TTC549 (cell line): ENCODE data around the gene ZNF516.

Experiments used
- FAIRE-seq: peaks from 2 replicates; lab custom pipeline; 2012; peaks lifted over from hg19 to GRCh38; lab: Jason Lieb, UNC

The ZNF516 gene

GRCh38 chr18:76378526-76379215 lies 116.4 kb downstream of the ZNF516 start:
- no peak for FAIRE-seq

GRCh38 chr18:76377359-76377756 lies 117.7 kb downstream of the ZNF516 start:
- no peak for FAIRE-seq

- no peak for FAIRE-seq
Measured at GRCh38 chr18:76376668-76377358, 118.2 kb downstream of the ZNF516 start.

GRCh38 chr18:76376225-76376624 lies 118.8 kb downstream of the ZNF516 start:
- FAIRE-seq = no peak

GRCh38 chr18:76374330-76375281 lies 120.4 kb downstream of the ZNF516 start:
- no peak for FAIRE-seq

- FAIRE-seq = no peak
Measured at GRCh38 chr18:76373297-76373696, 121.7 kb downstream of the ZNF516 start.

GRCh38 chr18:76371301-76372203 lies 123.5 kb downstream of the ZNF516 start:
- no peak for FAIRE-seq

- no peak for FAIRE-seq
Measured at GRCh38 chr18:76370686-76371085, 124.4 kb downstream of the ZNF516 start.

- no peak for FAIRE-seq
Measured at GRCh38 chr18:76370201-76370600, 124.8 kb downstream of the ZNF516 start.

GRCh38 chr18:76369791-76370190 lies 125.3 kb downstream of the ZNF516 start:
- FAIRE-seq = no peak

GRCh38 chr18:76368976-76369375 lies 126.1 kb downstream of the ZNF516 start:
- no peak for FAIRE-seq

- FAIRE-seq = no peak
Measured at GRCh38 chr18:76368271-76368670, 126.8 kb downstream of the ZNF516 start.

- FAIRE-seq = no peak
Measured at GRCh38 chr18:76367168-76368125, 127.6 kb downstream of the ZNF516 start.

- no peak for FAIRE-seq
Measured at GRCh38 chr18:76365561-76365960, 129.5 kb downstream of the ZNF516 start.

GRCh38 chr18:76364282-76365259 lies 130.5 kb downstream of the ZNF516 start:
- FAIRE-seq = no peak

- no peak for FAIRE-seq
Measured at GRCh38 chr18:76363436-76364120, 131.5 kb downstream of the ZNF516 start.

GRCh38 chr18:76362676-76363075 lies 132.4 kb downstream of the ZNF516 start:
- FAIRE-seq = no peak

- FAIRE-seq = no peak
Measured at GRCh38 chr18:76361219-76361618, 133.8 kb downstream of the ZNF516 start.

- FAIRE-seq = no peak
Measured at GRCh38 chr18:76359909-76360308, 135.1 kb downstream of the ZNF516 start.
